Vagina (tissue), 2 donors: ENCODE measurements around the gene CFAP100. TPM values are rescaled to one million over a fixed set of nuclear protein-coding genes. Genes with fewer than 3 reads are reported as not detected.

Experiments
- DNase-seq, 2 donors: peaks; one replicate each; pipeline ENCODE4 v3.0.0-alpha.2; 2017; ENCODE audit errors: extremely low spot score in 2 of 2
- H3K27ac ChIP-seq: fragments of 200-600 bp; sonication (generic); one replicate; pipeline ENCODE4 v1.5.1; 2019
- H3K27me3 ChIP-seq: fragments of 200-600 bp; sonication (generic); one replicate; pipeline ENCODE4 v1.5.1; 2019
- H3K36me3 ChIP-seq, 2 donors: fragments of 200-600 bp; sonication (generic); one replicate each; pipeline ENCODE4 v1.5.1; 2017 to 2019
- H3K4me1 ChIP-seq: fragments of 200-600 bp; sonication (generic); one replicate; pipeline ENCODE4 v1.5.1; 2019
- H3K4me3 ChIP-seq, 2 donors: fragments of 200-600 bp; sonication (generic); 1 replicate in 1 of 2; 2 replicates in 1 of 2; pipeline ENCODE4 v1.5.1; 2016 to 2019
- H3K9me3 ChIP-seq: fragments of 200-600 bp; sonication (generic); one replicate; pipeline ENCODE4 v1.5.1; 2019
- CTCF ChIP-seq, 3 experiments: fragments of 450-650 bp in 2 of 3; fragments of 200-600 bp in 1 of 3; sonication (generic) in 1 of 3; IDR thresholded peaks; one replicate each; pipeline ENCODE4 v1.5.1; 2017 to 2019; ENCODE audit warnings: antibody characterized with exemption in 3 of 3, mild to moderate bottlenecking in 2 of 3, moderate library complexity in 2 of 3
- POLR2A ChIP-seq, 2 donors: fragments of 450-650 bp; IDR thresholded peaks; one replicate each; pipeline ENCODE4 v1.6.1; 2017; ENCODE audit warnings: antibody characterized with exemption in 2 of 2, mild to moderate bottlenecking in 2 of 2, moderate library complexity in 2 of 2
- POLR2AphosphoS5 ChIP-seq, 2 donors: sonication (generic); formaldehyde crosslinking; IDR thresholded peaks; one replicate each; pipeline ENCODE4 v1.9.0; 2017; ENCODE audit warnings: antibody characterized with exemption in 2 of 2, mild to moderate bottlenecking in 2 of 2, low read depth in 1 of 2; ENCODE audit not compliant: insufficient read depth in 1 of 2
- intact Hi-C: fragments of 100-400 bp; cut with DNase I; formaldehyde crosslinking; loops from one replicate; pipeline ENCODE4 v1.15.1; 2023
- total RNA-seq: library from RNA; depleted of rRNA; stranded (reverse); fragments of >200 nt; gene quantifications from one replicate; pipeline ENCODE4 v1.2.3, GENCODE V29; 2016

CFAP100 gene
- total RNA-seq, 1 donor from 2014 or later, result not detected

GRCh38 chr3:126459763-126460127 is 65.0 kb downstream of the CFAP100 start:
- H3K9me3 ChIP-seq, result no peaks in the 10 kb centered on the region
- no peak overlapping the region for H3K4me3 ChIP-seq
- no peak overlapping the region for H3K27ac ChIP-seq
- TF ChIP-seq CTCF (IDR thresholded peaks at IDR 0.05) (no peak), POLR2A (IDR thresholded peaks at IDR 0.05) (no peak)
- peaks cover 0 to 76% of the 10 kb centered on the region in 2 donors for H3K36me3 ChIP-seq
- no peaks in the 10 kb centered on the region for H3K4me1 ChIP-seq
- H3K27me3 ChIP-seq, result no peaks in the 10 kb centered on the region
- no peak for DNase-seq
- intact Hi-C loops, result no loop called here

GRCh38 chr3:126460381-126460780 is 65.7 kb downstream of the CFAP100 start:
- no peak for DNase-seq
- no peak for TF ChIP-seq POLR2AphosphoS5 (IDR thresholded peaks at IDR 0.05; ENCODE audit: insufficient read depth in 1 of 2, low read depth in 1 of 2)
- no peak for TF ChIP-seq CTCF (IDR thresholded peaks at IDR 0.05)
- no peak for TF ChIP-seq POLR2A (IDR thresholded peaks at IDR 0.05)
- no peak overlapping the region for H3K4me3 ChIP-seq
- H3K36me3 ChIP-seq, result peaks cover 0 to 83% of the 10 kb centered on the region in 2 donors
- intact Hi-C loops, result no loop called here
- no peaks in the 10 kb centered on the region for H3K27me3 ChIP-seq
- H3K9me3 ChIP-seq, result no peaks in the 10 kb centered on the region
- H3K27ac ChIP-seq, result no peak overlapping the region
- H3K4me1 ChIP-seq, result no peaks in the 10 kb centered on the region

GRCh38 chr3:126461450-126462070 is 66.9 kb downstream of the CFAP100 start:
- intact Hi-C loops, result no loop called here
- no peaks in the 10 kb centered on the region for H3K27me3 ChIP-seq
- H3K4me3 ChIP-seq, result no peak overlapping the region
- TF ChIP-seq CTCF (IDR thresholded peaks at IDR 0.05) (no peak), POLR2A (IDR thresholded peaks at IDR 0.05) (no peak), POLR2AphosphoS5 (IDR thresholded peaks at IDR 0.05; ENCODE audit: insufficient read depth in 1 of 2, low read depth in 1 of 2) (no peak)
- H3K4me1 ChIP-seq, result no peaks in the 10 kb centered on the region
- H3K9me3 ChIP-seq, result no peaks in the 10 kb centered on the region
- no peak overlapping the region for H3K27ac ChIP-seq
- peaks cover 0 to 93% of the 10 kb centered on the region in 2 donors for H3K36me3 ChIP-seq
- no peak for DNase-seq

- Histone ChIP-seq H3K27ac (no peak overlapping the region), H3K9me3 (no peaks in the 10 kb centered on the region), H3K4me3 (no peak overlapping the region), H3K36me3 (peaks cover 0 to 93% of the 10 kb centered on the region in 2 donors), H3K27me3 (no peaks in the 10 kb centered on the region), H3K4me1 (peaks cover 6% of the 10 kb centered on the region)
- intact Hi-C loops, result no loop called here
- TF ChIP-seq POLR2A (IDR thresholded peaks at IDR 0.05) (no peak), CTCF (IDR thresholded peaks at IDR 0.05) (no peak)
- no peak for DNase-seq
Measured at GRCh38 chr3:126463521-126463920, 68.8 kb downstream of the CFAP100 start.

GRCh38 chr3:126464093-126464492 is 69.4 kb downstream of the CFAP100 start:
- Histone ChIP-seq H3K36me3 (peaks cover 0 to 95% of the 10 kb centered on the region in 2 donors), H3K27ac (no peak overlapping the region), H3K4me3 (no peak overlapping the region), H3K4me1 (peaks cover 6% of the 10 kb centered on the region), H3K9me3 (no peaks in the 10 kb centered on the region), H3K27me3 (no peaks in the 10 kb centered on the region)
- TF ChIP-seq CTCF (IDR thresholded peaks at IDR 0.05) (no peak), POLR2AphosphoS5 (IDR thresholded peaks at IDR 0.05; ENCODE audit: insufficient read depth in 1 of 2, low read depth in 1 of 2) (no peak), POLR2A (IDR thresholded peaks at IDR 0.05) (no peak)
- intact Hi-C loops, result no loop called here
- no peak for DNase-seq
